Stimulated activated CD4-positive, alpha-beta T cell treated with anti-CD3 and anti-CD28 coated beads, Interleukin-15, amount 100 ng/mL, for 1 hour (primary cell): ENCODE measurements around the gene ZNRF3.

Source experiments
- DNase-seq, 2 donors: peaks; one replicate each; pipeline ENCODE4 v3.0.0-alpha.2; 2020; ENCODE audit warnings: low read depth in 1 of 2, low spot score in 1 of 2

The ZNRF3 gene

DNA sequence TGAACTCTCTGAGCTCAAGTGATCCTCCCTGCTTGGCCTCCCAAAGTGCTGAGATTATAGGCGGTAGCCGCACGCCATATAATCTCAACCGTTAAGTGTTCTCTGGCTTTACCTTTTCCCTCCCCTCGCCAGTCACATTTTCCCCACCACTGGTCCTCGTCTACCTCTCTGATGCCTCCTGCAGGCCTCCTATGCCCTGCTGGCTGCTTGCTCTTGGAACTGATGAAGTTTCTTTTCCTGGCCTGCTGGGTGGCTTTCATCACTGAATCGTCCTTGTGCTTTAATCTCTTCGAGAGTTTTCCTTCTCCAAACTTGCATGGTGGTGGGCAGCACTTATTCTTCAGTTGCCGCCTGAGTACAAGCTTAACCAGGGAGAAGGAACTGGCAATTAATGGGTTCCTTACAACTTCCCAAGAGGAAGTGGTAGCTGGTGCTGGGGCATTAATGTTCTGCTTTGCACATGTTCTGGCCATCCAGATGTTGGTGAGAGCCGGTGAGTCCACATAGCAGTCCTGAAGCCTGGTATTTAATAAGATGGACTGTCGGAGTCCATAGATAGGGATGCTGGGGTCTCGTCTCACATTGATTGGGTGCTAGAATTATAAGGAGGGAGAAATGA is 177.0 kb downstream of the ZNRF3 start:
- DNase-seq, result no peak

DNA sequence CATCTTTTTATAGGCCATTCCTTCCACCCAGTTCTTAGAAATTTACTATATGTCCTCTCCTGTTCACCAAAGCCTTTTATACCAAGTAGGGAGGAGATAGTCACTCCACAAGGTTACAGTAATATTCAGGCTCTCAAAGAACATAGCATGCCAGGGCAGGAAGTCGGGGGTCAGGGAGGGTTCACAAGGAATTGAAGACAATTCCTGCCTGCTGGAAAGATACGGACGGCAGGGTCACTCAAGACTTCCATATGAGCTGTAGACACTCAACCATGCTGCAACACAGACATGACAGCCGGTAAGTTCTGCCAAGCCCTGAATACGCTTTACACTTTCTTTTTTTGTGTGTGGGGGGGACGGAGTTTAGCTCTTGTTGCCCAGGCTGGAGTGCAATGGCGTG is 177.6 kb downstream of the ZNRF3 start:
- no peak for DNase-seq

DNA sequence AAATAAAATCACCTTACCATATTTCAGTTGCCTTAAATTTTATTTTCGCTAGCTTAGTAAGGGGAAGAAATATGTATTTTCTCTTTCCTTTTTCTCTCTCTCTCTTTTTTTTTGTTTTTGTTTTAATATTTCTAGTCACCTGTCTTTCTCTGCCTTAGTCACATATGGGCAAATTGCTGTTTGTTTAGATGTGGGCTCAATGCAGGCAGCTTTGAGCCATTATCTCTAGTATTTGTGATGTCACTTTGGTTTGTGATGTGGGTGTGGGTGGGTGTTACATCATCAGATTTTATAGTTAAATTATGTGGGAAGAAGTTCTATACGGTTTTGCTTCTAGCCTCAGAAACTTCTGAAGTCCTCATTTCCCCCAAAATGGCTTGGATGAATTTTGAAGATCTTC is 178.4 kb downstream of the ZNRF3 start, which contains the start of gene C22orf31:
TSS of gene C22orf31 (minus strand) at position 59 of the 400 bp plus-strand sequence. CDS start at position 20, 39 bp downstream.
- DNase-seq, result no peak

DNA sequence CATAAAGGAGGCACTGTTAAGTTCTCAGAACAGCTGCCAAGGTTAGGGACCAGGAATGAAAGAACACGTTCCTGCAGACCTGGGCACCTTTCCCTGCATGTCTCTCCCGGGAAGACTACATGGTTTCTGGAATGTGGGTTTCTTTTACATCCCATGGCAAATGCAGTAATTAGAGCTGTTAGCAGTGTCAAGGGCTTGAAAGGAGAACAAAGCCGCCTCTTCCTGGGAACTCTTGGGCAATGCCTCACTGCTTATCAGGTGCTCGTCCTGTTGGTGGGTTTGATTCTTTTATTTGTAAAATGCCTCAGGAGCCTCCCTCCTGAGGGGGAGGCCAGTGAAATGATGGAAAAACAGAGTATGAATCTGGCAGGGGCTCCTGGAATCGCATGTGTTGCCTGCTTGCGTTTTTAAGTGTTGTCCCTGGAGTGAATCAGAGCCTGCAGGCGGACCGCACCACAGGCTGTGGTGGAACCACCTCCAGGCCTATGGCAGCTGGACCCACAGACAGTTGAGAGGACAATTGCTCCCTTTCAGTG is 179.0 kb downstream of the ZNRF3 start:
- DNase-seq, result no peak

DNA sequence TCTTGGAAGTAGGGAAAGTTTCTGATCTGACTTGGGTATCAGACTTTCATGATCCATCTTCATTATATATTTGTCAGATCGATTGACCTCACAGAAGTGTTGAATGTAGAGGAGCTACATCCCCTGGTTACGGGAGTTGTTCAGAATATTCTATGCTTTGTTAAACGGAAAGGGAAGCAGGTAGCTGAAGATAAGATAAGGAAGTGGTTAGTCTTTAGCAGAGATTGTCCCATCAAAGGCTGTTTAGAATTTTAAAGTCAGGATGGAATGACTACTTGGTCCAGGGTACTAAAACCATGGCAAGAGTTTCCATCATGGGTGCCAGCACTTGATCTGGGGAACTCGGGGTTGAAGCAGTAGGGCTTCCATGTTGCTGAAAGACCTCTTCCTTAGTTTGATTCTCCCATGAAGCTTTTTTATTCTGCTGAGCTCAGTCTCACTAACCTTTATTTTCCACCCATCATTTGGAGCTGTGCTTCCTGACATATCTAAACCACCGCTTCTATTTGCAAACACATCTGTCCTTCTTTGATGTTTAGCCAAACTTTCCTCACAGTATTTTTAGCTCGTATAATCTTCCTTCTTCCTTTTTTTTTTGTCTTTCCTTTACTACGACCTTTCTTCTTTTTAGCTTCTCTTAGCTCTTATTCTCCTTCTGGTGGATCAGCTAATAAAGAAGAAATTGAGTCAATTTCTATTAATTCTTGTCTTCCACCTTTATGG is 182.3 kb downstream of the ZNRF3 start:
- no peak for DNase-seq

DNA sequence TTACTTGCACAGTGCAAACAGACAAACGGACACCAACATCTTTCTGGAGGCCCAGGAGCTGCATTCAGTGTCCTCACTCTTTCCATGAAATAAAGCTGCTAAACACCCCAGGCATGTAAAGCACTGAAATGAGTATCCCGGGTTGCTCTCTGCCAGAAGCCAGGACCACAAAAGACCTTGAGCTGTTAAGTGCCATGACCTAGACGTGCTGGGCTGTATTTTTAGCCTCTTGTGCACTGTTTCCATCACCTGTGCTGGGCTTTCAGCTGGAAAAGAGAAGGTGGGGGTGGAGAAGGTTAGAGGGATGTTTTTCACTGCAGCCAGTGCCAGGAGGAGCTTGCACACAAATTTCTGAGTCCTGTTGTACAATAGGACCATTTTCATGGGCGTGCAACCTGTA is 186.1 kb downstream of the ZNRF3 start:
- no peak for DNase-seq

DNA sequence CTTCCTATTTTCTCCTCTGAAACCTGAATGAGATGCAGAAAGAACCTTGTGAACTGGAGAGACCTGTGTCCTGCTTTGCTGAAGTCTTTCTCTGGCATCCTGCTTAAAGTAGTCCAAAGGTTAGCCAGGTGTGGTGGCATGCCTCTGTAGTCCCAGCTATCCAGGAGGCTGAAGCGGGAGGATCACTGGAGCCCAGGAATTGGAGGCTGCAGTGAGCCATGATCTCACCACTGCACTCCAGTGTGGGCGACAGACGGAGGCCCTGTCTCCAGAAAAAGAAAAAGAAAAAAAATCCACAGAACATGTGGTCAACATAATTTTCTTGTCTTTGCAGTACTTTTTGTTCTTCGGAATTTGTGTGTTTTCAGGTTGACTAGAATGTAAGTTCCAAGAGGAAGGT is 187.1 kb downstream of the ZNRF3 start:
- no peak for DNase-seq

DNA sequence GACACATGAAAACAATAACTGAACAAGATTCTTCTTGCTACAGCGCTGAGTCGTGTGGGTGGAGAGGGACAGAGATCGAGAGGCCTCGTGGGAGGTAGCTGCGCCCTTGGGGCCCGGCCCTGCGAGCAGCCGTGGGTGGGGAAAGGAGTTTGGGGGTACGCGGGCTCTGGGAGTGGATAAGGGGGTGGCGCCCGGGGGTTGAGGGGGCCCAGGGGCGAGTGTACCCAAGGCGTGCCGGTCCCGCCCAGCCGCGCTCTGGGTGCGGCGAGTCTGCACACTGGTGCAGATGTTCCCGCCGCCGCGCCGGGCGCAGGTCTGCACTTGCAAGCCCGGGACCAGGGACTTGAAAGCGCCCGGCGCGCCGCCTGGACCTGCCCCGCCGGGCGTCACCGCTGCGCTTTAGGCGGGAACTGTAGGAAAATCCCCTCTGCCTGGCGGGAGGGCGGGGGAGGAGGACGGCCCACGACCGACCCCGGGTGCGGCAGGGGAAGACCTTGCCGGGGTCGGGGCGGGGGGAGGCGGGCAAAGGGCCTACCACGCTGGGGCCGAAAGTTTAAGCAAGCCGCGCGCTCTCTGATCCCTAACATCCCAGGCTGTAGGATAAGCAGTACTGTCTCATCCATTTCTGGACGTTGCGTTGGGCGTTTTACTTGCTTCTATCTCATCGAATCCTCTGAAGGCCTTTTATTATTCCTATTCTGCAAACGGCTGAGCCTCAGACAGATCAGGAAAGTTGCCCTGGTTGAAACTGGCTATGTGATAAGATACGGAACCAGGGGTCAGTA is 188.1 kb downstream of the ZNRF3 start:
- peak in 1 of 2 donors; percentile 12 for DNase-seq

DNA sequence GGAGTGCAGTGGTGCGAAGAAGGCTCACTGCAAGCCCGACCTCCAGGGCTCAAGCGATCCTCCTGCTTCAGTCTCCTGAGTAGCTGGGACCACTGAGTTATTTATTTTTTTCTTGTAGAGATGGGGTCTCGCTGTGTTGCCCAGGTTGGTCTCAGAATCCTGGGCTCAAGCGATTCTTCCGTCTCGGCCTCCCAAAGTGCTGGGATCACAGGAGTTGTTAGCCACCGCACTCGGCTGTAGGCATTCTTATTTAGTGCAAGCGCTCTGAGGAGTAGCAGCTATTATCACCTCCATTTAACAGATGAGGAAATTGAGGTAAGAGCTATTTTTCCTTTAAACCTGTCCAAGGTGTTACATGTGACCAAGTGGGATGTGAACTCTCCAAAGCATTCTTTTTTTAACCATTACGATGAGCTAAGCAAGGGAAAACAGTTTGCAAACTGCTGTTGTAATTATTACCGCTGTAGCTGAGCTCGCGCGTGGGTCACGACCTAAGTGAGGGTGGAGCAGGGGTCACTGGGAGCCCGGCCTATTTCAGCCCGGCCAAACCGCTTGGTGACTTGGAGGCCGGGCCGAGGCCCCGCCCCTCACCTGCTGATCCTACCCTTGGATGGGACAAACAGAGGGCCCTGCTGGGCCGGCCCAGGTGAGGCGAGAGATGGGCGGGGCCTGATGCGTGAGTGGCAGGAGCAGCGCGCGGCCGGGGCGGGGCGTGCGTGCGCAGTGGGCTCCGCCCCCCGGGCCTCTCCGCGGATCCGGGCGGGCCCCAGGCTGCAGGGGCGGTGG is 189.0 kb downstream of the ZNRF3 start:
- peak; percentile 64 to 81 for DNase-seq

DNA sequence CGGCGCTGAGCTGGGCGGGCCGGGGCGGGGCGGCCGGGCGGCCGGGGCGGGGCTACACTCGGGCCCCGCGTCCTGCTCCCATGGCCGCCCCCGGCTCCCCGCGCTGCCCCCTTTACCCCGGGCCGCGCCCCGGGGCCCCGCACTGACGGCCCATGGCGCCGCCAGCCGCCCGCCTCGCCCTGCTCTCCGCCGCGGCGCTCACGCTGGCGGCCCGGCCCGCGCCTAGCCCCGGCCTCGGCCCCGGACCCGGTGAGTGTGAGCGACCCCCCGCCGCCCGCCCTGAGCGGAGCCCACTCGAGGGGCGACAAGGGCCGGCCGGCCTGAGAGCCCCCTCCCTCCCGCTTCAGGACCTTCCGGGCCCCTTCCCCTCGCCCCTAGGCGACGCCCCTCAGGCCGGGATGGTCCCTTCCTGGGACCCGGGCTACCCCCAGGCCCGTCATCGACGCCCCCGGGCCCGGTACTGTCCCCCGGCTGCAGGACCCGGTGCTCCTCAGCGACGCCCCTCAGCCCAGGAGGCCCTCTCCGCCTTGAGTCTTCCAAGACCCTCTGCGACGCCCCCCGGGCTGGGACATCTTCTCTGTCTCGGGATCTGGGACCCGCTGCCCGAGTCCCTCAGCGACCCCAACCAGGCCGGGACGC is 189.7 kb downstream of the ZNRF3 start, which contains the start of gene KREMEN1:
TSS of gene KREMEN1 (plus strand) at position 57 of the 639 bp plus-strand sequence. CDS start at position 153, 96 bp downstream.
- peak in 1 of 2 donors; percentile 4 for DNase-seq

DNA sequence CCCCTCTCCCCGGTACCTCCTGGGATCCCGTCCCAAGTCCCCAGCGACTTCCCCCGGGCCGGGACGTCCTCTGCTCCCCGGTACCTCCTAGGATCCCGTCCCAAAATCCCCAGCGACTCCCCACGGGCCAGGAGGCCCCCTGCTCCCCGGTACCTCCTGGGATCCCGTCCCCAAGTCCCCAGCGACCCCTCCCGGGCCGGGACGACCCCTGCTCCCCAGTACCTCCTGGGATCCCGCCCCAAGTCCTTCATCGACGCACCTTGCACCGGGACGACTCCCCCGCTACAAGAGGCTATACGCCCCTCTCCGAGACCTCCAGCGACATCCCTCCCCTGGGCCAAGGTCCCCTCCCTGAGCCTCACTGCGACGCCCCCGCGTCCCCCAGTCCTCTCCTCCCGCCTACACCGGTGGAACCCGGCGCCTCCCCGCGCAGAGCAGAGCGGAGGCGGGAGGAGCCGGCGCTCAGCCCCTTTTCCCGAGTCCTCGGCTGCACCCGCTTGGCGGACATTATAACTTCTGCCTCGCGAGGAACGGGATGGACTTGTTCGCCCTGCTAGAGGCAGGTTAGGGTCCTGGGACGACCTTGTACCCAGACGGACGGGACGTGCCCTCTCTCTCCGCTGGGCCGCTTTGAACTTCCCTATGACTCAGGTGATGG is 190.4 kb downstream of the ZNRF3 start:
- no peak for DNase-seq

DNA sequence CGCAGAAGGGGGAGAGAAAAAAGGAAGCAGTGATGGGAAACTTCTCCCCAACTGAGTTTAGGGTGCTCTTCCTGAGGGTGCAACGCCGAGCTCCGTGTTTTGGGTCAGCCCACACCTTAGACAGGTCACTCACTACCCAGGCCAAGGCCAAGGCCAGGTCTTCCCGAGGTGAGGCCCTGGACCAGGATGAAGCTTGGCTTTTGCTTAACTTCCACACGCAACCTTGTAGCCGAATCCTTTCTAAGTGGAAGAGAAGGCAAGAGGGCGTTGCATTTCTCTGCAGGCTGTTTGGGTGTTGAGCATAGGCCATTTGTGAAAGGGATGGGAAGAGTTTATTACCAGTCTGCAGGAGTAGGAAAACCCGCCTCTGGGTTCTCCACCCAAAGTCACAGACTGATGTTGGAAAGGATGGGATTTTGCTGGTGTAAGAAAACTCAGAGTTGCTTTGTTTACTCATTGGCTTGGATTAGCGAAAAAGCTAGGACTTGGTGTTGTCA is 191.0 kb downstream of the ZNRF3 start:
- DNase-seq, result no peak

DNA sequence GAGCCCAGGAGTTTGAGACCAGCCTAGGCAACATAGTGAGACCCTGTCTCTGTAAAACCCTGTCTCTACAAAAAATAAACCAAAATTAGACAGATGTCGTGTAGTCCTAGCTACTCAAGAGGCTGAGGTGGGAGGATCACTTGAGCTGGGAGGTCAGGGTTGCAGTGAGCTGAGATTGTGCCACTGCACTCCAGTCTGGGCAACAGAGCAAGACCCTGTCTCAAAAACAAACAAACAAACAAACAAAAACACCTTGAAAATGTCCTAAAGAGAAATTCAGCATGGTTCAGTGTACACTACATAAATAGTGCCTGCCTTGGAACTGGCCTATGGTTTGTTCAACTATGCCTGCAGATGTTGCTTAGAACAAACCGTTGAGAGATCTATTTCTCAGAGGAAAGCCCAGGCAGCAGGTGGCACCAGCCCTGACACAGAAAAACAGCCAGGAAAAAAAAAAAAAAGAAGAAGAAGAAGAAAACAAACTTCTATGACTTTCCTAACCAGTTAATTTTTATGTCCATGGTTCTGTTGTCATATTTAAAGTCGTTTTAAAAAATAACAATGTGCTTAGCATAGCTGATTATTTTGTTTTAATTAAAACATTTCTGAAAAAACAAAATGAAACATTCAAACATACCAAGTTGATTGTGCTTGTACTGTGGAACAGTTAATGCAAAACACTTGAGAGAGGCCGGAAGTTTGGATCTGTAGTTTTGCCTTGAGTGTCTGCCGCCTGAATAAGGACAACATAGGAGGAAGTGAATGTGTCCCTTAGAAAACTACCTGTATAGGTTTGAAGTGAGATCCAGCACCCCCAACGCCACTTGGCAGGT is 194.9 kb downstream of the ZNRF3 start:
- DNase-seq, result no peak

DNA sequence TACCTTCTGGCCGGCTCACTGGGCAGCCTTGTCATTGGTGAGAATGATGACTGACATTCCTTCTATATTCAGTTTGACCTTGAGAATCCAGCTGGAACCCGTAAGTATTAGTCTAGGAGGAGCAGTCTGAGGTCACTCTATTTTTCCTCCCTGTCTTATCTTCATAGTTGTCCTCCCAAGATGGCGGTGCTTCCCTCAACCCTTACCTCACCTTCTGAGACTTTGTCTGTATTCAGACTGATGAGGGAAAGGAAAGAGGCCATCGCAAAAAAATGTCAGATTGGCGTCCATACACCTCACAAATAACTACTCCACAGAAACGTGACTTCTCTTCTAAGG is 195.5 kb downstream of the ZNRF3 start:
- no peak for DNase-seq

DNA sequence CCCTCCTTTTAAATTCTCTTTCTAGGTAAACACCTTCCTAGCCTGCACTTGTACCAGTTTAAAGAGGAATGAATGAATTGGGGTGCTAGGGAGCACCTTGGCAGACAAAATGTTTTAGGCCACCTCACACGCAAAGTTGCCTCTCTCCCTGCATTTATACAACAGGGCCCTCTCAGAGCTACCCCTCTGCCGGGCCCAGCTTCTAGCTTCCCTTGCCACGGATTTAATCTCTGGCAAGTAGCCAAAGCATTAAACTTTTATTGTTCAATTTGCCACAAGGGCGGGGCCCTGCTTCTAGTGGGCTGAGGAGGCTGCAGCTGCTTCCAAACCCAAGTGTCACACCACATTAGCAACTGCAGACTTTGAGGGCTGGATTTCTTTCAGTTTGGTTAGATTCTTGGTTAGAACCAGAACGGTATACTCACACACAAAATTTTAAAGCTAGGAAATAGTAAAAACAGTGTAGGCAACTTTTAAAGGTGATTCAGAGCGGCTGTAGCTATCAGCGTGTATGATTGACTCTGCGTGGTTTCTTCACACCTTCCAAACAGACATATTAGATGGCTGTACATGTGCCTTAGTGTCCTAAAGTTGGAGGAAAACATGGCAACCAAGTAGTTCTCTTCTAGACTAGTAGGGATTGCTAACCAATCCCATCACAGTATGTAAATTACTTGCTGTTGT is 196.0 kb downstream of the ZNRF3 start:
- DNase-seq, result no peak

DNA sequence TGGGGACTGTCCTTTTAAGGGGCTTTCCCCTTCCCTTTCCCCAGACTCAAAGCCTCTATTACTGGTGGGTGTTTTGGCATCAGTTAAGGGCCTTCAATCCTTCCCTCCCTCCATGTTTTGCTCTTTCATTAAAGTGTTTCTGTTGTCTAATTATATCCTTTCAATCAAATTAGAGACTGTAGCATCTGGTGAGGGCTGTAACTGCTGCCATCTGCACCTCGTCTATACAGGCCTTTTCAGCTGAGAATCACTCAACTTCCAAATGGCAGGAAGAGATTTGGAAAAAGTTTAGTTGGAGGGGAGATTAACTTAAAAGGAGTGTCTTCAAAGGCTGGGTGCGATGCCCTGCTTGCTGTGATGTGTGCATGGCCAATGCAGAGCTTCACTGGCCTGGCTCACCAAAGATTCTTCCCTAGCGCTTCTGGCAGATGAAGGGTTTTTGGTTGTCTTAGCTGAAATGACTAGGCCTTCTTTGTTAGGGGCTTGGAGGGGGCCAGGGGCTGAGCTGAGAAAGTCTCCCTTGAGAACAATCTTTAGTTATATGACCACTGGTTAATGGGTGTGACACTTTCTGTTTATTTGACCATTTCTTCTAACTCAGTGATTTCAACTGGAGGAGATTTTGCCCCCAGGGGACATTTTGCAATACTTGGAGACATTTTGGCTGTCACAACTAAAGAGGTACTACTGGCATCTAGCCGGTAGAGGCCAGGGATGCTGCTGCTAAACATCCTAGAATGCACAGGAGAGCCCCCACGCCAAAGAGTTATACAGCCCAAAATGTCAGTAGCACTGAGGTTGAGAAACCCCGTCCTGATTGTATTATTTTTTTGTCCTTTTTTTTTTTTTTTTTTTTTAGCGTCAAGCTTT is 197.0 kb downstream of the ZNRF3 start:
- DNase-seq, result no peak

DNA sequence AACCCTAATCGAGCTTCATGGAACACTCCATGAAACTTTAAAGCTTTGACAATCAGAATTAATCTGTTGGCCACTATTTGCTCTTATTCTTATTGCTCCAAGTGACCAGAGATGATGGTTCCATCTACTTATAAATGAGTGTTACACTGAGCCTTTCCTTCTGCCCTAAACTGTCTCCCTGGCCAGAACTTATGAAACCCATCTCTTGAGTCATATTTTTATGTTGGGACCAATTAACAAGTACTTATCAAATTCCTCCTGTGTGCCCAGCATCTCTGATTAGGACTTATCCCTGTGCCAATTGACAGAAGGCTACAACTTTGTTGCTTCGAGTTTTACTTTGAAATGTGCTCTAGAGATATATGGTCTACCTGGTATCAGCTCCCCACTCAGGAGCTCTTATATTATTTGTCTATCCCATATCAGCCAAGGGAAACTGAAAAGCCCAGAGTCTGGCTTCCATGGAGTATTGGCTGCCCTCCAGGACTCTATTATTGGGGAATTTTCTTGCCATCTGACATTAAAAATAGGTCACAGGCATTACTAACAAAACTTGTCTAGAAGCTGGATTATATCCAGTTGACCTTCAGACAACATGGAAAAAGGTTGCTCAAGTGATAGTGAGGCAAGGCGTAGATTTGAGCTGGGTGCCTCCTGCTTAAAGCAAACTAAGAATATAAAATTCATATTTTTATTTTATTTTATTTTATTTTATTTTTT is 198.3 kb downstream of the ZNRF3 start:
- DNase-seq, result no peak
